Measurements from ENCODE around the gene ACSL3.

Gene ACSL3

DNA sequence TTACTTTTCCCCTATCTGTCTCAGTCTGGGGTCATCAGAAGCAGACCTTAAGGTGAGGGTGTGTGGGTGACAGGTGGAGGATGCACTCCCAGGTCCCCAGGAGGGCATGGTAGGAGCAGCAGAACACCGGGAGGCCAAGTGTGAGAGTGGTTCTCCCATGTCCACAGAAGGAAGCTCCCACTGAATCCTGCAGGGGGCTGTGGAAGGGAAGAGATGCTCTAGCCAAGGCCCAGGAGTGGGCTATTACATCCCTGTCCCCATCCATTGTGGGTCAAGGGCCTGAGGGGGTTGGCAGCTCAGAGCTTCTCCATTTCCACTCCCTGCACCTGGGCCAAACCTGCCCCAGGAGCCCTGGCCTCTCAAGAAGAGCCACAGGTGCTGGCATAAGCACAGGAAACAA lies 104.7 kb downstream of the ACSL3 start:
- no peak for DNase-seq
- Histone ChIP-seq H3K36me3 (no peaks in the 10 kb centered on the region), H3K4me3 (no peak overlapping the region), H3K4me1 (no peaks in the 10 kb centered on the region), H3K9me3 (no peaks in the 10 kb centered on the region), H3K27ac (no peak overlapping the region), H3K27me3 (no peaks in the 10 kb centered on the region)
- intact Hi-C loops (cut with DNase I; ENCODE audit: low total_unique reads): no loop called here
- TF ChIP-seq, protein P1, sequence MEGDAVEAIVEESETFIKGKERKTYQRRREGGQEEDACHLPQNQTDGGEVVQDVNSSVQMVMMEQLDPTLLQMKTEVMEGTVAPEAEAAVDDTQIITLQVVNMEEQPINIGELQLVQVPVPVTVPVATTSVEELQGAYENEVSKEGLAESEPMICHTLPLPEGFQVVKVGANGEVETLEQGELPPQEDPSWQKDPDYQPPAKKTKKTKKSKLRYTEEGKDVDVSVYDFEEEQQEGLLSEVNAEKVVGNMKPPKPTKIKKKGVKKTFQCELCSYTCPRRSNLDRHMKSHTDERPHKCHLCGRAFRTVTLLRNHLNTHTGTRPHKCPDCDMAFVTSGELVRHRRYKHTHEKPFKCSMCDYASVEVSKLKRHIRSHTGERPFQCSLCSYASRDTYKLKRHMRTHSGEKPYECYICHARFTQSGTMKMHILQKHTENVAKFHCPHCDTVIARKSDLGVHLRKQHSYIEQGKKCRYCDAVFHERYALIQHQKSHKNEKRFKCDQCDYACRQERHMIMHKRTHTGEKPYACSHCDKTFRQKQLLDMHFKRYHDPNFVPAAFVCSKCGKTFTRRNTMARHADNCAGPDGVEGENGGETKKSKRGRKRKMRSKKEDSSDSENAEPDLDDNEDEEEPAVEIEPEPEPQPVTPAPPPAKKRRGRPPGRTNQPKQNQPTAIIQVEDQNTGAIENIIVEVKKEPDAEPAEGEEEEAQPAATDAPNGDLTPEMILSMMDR (IDR thresholded peaks at IDR 0.05): no peak

DNA sequence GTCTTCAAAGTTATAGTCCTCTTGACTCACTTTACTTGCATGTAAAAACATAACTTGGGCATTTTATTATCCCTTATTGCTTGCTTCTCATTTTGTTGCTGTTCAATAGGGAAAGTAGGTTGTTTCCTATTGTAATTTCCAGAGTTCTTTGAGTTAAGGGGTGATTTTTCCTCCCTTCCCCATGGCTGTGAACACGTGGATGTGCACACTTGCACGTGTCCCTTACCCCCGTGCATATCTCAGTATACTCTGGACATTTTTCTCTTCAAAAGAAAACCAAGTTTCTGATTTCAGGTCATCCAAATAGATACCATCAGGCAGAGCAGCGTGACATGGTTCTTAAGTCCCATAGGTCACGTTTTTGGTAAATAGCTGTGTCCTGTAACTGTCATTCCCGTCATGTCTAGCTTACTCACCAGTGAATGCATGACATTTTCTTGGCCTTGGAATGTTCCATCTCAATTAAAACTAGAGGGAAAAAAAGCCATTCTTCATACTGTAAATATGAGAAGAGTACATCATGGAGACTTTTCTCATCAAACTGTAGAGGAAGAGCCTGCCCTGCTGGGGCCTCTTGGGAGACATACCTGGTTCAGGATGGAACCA lies 107.8 kb downstream of the ACSL3 start:
- no peak overlapping the region for H3K27ac ChIP-seq
- no peaks in the 10 kb centered on the region for H3K9me3 ChIP-seq
- no peak overlapping the region for H3K4me3 ChIP-seq
- DNase-seq: no peak
- H3K27me3 ChIP-seq: no peaks in the 10 kb centered on the region
- peaks cover 0 to 8% (median 0%) of the 10 kb centered on the region in 4 donors for H3K4me1 ChIP-seq
- TF ChIP-seq, protein P1 (IDR thresholded peaks at IDR 0.05): no peak
- intact Hi-C loops (cut with DNase I; ENCODE audit: low total_unique reads): no loop called here
- H3K36me3 ChIP-seq: no peaks in the 10 kb centered on the region

DNA sequence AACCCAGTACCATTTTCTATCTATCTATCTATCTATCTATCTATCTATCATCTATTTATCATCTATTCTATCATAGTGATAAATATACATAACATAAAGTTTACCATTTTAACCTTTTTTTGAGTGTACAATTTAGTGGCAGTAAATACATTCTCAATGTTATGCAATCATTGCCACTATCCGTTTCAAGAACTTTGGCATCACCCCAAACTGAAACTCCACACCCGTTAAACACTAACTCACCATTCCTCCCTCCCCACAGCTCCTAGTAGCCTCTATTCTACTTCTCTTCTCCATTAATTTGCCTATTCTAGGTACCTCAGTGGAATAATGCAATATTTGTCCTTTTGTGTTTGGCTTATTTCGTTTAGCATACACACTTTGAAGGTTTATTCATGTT lies 108.7 kb downstream of the ACSL3 start:
- no peak overlapping the region for H3K4me3 ChIP-seq
- TF ChIP-seq, protein P1 (IDR thresholded peaks at IDR 0.05): no peak
- H3K4me1 ChIP-seq: peaks cover 0 to 8% (median 0%) of the 10 kb centered on the region in 4 donors
- no peaks in the 10 kb centered on the region for H3K36me3 ChIP-seq
- no peak overlapping the region for H3K27ac ChIP-seq
- no peaks in the 10 kb centered on the region for H3K9me3 ChIP-seq
- intact Hi-C loops (cut with DNase I; ENCODE audit: low total_unique reads): no loop called here
- no peaks in the 10 kb centered on the region for H3K27me3 ChIP-seq
- DNase-seq: no peak

DNA sequence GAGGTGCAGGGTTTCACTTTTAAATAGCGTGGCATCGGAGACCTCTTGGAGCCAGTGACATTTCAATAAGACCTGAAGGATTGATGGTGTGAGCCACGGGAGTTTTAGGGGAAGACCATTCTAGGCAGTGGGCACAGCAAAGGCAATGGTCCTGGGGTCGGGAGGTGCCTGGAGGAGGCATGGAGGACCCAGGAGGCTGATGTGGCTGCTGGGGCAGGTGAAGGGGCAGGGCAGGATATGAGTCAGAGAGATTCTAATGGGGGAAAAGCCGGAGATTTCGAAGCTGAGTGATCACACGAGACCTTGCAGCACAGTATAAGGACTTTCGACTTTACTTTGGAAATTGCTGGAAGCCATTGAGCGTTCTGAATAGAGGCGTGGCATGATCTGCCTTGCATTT lies 111.6 kb downstream of the ACSL3 start:
- TF ChIP-seq, protein P1 (IDR thresholded peaks at IDR 0.05): no peak
- peaks cover 0 to 8% (median 0%) of the 10 kb centered on the region in 4 donors for H3K4me1 ChIP-seq
- no peaks in the 10 kb centered on the region for H3K27me3 ChIP-seq
- DNase-seq: no peak
- H3K4me3 ChIP-seq: no peak overlapping the region
- H3K27ac ChIP-seq: no peak overlapping the region
- no peaks in the 10 kb centered on the region for H3K36me3 ChIP-seq
- no peaks in the 10 kb centered on the region for H3K9me3 ChIP-seq
- intact Hi-C loops (cut with DNase I; ENCODE audit: low total_unique reads): no loop called here

DNA sequence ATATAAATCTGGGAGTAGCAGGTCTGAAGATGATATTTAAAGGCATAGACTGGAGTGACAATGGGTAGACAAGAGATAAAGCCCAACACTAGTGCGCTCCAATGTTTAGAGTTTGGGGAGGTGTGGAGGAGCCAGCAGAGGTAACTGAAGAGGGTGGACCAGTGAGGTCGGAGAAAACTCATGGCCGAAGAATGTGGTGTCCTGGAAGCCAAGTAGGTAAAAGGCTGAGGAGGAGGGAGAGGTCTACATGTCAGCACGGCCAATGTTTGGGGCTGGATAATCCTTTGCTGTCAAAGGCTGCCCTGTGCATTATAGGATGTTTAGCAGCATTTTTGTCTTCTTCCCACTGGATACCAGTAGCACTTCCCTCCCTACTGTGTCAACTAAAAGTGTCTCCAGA lies 112.4 kb downstream of the ACSL3 start:
- Histone ChIP-seq H3K4me3 (no peak overlapping the region), H3K4me1 (peaks cover 0 to 8% (median 0%) of the 10 kb centered on the region in 4 donors), H3K9me3 (no peaks in the 10 kb centered on the region), H3K36me3 (no peaks in the 10 kb centered on the region), H3K27me3 (no peaks in the 10 kb centered on the region), H3K27ac (no peak overlapping the region)
- TF ChIP-seq, protein P1 (IDR thresholded peaks at IDR 0.05): no peak
- DNase-seq: no peak
- intact Hi-C loops (cut with DNase I; ENCODE audit: low total_unique reads): no loop called here

DNA sequence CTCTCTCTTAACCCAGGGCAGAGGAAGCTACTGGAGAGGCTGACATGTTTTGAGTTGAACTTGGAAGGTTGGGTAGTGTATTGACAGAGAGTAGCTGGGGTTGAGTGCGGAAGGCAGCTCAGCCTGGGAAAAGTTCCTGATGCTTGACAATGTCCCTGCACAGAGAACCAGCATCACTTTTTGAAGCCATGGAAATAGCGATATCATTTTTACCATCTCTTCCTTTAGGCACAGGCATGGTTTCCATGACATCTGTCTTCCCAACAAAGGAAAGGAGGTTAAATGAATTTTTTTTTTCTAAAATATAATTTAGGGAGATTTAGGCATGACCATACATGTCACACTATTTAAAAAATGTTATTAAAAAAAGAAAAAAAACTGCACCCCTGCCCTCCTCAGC lies 112.9 kb downstream of the ACSL3 start:
- no peaks in the 10 kb centered on the region for H3K36me3 ChIP-seq
- no peak overlapping the region for H3K27ac ChIP-seq
- no peaks in the 10 kb centered on the region for H3K27me3 ChIP-seq
- H3K9me3 ChIP-seq: no peaks in the 10 kb centered on the region
- TF ChIP-seq, protein P1 (IDR thresholded peaks at IDR 0.05): no peak
- DNase-seq: no peak
- H3K4me3 ChIP-seq: no peak overlapping the region
- H3K4me1 ChIP-seq: peaks cover 0 to 8% (median 0%) of the 10 kb centered on the region in 4 donors
- intact Hi-C loops (cut with DNase I; ENCODE audit: low total_unique reads): no loop called here
